Pons (tissue), 1 donor: ENCODE measurements around the gene RNF10.
"Not testable (repeated sequence)": the region's sequence is repeated elsewhere in the genome, so short reads cannot be mapped to it uniquely, and the experiment has no call there.

Source experiments
- DNase-seq: peaks from one replicate; pipeline ENCODE4 v3.0.0-alpha.2; 2016; ENCODE audit warnings: low spot score

The RNF10 gene

DNA sequence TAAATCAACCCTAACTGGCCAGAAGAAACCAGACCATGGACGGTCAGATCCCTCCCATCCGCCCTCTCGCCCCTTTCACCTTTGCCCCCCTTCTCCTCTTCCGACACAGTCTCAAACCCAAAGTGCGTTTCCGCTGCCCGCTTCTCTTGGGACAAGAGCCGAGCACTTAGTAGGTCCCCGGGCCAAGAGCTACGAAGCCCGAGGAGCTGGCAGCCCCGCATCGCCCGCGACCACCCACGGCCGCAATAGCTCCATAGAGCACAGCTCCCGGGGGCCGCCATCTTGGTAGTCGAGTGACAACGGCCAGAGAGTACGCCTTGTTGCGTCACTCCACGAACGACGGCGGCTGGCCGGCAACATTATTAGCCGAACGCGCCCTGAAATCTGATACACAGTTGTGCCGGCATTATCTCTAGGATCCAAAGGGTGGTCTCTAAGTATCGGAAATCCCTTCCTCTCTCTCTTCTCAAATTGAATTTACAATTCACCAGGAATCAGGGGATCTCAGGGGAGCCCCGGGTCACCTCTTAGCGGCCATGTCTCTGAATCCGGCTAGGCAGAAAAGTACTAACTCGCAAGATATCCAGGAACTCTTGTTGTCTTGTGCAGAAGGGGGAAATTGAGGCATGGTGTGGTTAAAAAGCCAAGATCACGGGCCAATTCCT is 5.2 kb upstream of the RNF10 start, which contains the start of gene COQ5:
Gene COQ5, minus strand, starts transcription at position 298 of the 665 bp plus-strand sequence. Its CDS starts 17 bp downstream, at position 281.
- peak; percentile 89 for DNase-seq

DNA sequence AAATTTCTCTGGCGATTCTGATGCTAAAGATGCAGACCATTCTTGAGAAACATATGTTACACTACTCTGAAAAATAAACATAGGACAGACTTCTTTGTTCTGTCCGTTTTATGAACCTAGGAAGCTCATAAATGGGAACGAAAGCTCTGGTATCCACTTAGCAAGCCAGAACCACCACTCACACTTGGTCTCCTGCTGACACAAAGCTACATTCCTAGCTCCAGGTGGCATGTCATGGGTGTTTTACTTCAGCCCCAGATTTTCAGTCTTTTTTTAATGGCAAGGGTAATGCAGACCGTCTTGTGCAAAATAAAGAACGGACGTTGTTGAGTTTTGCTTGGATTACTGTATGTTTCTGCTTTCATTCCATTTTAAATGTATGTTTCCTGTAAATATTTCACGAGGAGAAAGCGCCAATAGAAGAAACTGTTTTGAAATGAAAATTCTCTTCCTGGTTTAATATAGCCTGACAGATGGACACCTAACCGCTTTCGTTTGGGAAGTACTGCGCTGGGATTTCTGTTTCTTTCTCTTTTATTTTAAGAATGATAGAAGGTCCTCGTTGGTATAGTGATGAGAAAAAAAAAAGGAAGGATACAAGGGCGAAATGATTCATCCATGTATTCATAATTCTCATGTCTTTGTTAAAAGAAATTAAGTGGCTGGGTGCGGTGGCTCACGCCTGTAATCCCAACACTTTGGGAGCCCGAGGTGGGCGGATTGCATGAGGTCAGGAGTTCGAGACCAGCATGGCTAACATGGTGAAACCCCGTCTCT is 4.3 kb upstream of the RNF10 start:
- DNase-seq, result peak; percentile 60

DNA sequence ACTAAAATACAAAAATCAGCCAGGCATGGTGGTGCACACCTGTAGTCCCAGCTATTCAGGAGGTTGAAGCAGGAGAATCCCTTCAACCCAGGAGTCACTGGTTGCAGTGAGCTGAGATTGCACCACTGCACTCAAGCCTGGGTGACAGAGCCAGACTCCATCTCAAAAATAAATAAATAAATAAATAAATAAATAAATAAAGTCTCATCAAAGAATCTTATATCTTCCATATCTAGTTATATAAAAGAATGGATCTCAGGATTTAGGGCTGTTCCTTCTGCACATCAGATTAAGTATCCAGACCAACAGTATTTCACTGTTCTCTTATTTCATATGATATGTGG is 3.8 kb upstream of the RNF10 start:
- not testable (repeated sequence) for DNase-seq

DNA sequence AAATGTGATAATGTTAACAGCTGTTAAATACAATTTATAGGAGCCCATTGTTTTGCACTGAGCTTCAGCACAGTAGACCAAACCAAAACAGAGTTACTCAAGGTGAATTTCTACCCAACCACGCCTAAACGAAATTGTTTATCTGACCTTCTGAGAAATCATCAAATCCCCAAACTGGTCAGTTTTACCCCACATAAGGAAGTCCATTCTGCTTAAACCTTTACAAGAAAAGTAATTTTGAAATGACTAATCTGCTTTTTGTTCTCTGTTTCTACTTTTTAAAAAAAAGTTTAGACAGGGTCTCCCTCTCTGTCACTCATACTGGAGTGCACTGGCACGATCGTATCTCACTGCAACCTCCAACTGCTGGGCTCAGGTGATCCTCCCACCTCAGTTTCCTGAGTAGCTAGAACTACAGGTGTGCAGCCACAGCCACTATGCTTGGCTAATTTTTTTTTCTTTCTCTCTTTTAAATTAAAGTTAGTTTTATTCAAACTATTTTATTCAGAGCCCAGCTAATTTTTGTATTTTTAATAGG is 1.4 kb upstream of the RNF10 start:
- no peak for DNase-seq

DNA sequence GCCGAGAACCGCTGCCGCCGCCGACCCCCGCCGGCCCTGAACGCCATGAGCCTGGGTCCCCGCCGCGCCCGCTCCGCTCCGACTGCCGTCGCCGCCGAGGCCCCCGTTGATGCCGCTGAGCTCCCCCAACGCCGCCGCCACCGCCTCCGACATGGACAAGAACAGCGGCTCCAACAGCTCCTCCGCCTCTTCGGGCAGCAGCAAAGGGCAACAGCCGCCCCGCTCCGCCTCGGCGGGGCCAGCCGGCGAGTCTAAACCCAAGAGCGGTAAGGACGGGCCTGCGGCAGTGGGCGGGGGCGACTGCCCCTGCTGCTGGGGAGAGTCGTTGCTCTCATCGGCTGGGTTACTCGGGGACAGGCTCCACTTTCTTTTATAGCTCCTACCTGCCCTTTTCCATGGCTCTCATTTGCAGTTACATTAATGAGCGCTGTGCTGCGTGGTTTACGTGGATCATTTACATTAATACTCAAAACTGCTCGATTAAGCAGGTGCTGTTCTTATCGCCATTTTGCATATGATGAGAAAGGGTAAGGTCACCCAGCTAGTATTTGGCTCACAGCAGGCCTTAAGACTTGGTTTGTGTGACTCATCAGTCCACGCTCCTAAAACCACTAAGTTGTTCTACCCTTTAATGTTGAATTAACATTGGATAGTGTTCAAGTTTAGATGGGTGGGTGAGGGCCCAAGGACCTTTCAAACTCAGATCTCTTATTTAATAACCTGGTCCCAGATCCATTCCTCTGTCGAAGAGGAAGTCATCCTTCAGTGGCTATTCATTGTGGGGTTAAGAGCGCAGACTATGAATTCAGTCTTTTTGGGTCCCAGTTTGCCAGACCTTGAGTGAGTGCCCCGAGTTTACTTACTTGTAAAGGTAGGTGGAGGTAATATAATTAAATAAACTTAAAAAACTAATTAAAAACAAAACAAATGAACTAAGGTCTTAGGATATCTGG is 823 bp downstream of the RNF10 start:
- no peak for DNase-seq

DNA sequence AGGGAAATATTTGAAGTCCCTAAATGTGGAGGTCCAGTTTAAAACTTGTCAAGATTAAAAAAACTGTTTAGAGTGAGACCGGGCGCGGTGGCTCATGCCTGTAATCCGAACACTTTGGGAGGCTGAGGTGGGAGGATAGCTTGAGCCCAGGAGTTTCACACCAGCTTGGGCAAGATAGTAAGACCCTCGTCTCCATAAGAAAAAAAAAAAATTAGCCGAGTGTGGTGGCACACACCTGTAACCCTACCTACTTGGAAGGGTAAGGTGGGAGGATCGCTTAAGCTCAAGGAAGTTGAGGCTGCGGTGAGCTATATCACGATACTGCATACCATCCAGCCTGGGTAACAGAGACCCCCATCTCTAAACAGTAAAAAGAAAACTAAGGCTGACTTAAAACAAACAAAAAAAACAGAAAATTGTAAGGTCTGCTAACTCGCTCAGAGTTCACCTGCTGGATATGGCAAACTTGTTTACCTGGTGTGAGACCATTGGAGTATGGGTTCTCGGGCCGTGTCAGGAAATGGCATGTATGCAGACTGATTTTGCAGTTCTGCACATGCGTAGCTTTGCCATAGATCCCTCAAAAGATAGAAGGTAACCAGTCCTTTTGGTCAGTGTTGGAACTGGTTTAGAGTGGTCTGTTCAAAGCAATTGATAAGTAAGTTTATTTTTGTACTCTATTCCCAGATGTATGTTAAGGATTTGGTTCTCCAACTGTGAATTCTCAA is 2.1 kb downstream of the RNF10 start:
- no peak for DNase-seq

DNA sequence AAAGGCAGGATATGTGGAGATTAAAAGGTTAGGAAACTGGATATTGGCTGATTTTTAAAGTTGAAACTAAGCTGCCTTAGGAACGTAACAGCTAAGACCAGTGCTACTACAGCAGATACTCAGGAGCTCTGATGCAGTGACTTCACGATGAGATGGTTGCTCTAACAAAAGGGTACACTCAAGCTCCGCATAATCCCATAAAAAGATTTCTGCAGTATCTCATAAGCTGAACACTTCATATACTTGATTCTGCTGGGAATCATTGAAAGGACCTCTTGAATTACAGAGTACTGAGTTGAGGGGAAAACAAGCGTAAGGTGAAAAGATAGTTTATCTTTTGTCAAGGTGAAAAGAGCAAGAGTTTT is 3.7 kb downstream of the RNF10 start:
- DNase-seq, result no peak

DNA sequence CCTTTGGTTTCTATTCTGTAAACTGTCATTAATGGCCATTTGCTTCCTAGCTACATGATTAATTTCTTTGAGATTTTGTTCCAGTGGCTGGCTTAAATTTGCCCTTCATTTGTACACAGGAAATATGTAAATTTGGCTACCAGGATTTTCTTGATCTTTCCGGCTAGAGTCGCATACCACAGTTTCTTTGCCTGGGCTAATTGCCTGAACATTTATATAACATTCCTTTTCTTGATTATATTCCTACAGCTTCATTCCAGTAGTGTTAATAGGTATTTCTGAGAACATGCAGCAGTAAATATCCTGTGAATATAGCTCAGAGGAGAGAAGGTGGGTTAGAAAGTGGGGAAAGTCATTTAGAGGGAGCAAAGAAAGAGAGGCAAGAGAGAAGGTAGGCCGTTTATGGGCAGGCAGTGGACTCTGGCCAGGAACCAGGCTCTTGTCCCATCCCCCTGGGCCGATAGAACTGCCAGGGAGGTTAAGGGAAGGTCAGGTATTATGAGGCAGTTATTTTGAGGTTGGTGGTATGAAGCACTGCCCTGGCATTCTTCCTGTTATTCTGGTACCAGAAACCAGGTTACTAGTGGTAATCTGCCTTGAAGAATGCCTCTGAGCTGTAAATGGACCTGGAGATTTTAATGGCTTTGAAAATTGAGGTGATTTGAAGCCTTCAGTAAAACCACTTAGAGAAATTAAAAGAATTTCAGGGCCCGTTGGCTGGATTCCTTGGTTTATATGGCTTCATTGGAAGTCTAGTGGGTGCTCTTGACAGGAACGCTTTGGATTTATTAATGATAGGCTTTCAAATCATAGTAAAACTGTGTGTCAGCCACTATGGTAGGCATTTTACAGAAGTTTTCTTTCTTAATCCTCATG is 4.4 kb downstream of the RNF10 start:
- no peak for DNase-seq

DNA sequence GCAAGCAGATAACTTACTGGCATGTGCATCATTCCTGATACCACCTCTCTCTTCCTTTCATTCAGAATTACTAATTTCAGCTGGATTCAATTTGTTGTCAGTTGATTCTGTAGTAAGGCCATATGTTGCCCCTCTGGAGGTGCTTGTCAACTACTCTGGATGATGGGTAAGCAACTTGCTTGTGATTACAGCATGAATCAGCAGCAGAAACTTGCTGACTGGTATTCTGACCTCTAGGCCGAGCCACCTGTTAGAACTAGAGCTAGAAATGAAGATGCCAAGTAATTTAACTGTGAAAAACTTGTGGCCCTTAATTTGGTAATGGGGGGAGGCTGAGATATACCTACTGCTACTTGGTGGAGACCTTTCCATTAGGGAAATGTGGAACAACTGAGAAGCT is 5.1 kb downstream of the RNF10 start:
- no peak for DNase-seq

DNA sequence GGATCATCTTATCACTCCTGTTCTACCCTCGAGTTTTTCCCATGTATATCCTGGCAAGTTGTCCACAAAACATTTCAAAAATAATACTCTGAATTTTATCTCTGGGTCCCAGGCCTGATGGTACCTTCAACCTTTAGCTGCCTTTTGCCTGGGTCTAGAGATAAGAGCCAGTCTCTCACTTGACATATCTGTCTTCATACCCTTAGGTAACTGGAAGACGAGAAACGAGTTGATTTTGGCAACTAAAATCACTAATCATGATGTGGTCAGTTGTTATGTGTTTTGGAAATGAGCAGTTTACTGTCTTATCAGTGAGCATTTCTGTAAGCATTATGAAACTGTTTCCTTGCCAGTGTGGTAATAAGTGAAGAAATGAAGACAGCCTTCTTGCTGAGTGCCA is 6.3 kb downstream of the RNF10 start:
- DNase-seq, result no peak

DNA sequence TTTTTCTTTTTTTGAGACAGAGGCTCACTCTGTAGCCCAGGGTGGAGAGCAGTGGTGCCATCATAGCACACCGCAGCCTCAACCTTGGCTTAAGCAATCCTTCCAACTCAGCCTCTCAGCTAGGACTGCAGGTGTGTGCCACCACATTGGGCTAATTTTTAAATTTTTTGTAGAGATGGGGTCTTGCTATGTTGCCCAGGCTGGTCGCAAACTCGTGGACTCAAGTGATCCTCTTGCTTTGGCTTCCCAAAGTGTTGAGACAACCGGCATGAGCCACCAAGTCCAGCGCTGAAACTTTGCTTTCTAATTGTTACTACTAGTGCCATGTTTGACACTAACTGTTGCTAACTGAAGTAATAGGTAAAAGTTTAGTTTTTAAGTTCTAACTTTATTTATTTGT is 8.0 kb downstream of the RNF10 start:
- DNase-seq, result no peak

DNA sequence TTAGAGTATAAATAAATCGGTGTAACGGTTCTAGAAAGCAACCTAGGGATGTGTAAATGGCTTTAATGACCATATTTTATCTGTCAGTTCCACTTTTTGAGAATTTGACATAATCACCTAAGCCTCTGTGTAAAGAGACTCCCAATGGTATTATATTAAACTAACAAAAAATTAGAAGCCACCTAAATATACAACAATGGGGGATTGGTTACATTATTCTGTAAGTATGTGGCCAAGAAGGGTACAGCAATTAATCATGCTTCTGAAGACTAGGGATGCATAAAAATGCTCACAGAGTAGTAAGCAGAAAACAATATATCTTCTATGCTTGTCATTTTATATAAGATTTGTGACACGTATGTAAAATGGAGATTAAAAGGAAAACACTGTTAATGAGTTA is 10.5 kb downstream of the RNF10 start:
- no peak for DNase-seq

DNA sequence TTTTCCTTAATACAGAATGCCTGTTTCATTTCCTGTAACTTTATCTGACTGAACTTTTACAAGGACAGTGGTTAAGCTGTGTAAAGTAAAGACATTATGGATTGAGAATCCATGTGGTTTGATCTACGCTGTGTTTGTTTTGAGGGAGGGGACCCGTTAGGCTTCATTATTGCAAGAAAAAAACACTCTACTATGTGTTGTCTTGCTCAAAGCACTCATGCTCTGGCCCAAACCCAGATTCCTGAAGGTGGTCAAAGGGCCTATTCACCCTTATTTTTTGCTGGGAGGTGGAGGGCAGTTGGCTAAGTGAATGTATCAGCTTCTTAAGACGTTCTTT is 11.9 kb downstream of the RNF10 start:
- DNase-seq, result no peak

DNA sequence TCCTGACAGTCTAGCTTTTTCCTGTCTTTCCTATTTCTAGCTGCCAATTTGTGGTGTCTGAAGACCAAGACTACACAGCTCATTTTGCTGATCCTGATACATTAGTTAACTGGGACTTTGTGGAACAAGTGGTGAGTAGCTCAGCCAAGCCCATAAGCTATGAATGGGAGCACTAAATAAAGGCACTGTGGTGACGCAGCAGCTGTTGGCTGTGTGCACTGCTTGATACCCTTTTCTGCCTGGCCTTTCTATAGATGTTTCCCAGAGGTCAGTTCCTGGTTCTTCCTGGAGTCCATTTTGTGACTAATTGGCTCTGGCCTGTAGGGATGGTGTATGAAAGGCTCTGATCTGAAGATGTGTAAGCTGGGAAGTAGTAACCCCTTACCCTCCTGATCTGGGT is 20.5 kb downstream of the RNF10 start:
- DNase-seq, result peak; percentile 71

DNA sequence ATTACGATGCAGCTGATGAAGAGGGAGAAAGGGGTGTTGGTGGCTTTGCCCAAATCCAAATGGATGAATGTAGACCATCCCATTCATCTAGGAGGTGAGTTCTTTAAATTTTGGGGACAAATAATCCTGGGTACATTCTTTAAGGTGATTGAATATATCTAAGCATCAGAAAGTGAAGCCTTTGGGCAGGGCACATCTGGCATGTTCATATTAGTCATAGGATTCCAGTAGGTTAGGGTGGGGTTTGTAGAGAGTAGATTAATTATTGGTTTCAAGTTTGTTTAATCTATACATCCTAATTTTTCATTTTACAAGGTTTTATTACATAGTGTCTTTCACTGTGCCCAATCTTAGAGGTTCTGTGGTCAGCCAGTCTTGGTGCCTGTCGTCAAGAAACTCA is 23.4 kb downstream of the RNF10 start:
- DNase-seq, result no peak

DNA sequence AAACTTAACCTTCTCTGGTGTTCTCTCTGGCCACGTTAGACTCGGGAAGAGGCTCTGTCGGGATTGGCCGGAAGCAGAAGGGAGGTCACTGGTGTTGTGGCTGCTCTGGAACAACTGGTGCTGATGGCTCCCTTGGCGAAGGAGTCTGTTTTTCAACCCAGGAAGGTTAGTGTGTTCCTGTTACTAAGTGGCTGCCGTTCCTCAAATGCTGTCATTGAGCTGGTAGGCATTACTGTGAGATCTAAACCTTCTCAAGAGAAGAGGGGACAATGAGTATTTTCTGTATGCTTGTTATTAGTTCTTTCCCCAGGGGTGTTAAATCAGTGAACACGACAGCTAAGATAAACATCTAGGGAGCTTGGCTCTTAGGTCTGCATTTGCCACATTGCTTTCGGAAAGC is 28.8 kb downstream of the RNF10 start:
- no peak for DNase-seq

DNA sequence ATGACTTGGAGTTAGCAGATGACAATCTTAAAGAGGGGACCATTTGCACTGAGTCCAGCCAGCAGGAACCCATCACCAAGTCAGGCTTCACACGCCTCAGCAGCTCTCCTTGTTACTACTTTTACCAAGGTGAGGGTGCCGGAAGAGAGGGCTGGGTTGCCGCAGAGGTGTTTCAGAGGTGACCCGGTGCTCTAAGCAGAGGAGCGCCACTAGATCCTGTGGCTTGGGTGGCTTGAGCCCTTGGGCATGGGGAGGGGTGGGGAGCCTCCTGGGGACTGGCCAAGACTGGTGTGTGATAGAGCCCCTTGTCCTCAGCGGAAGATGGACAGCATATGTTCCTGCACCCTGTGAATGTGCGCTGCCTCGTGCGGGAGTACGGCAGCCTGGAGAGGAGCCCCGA is 29.3 kb downstream of the RNF10 start:
- DNase-seq, result no peak

DNA sequence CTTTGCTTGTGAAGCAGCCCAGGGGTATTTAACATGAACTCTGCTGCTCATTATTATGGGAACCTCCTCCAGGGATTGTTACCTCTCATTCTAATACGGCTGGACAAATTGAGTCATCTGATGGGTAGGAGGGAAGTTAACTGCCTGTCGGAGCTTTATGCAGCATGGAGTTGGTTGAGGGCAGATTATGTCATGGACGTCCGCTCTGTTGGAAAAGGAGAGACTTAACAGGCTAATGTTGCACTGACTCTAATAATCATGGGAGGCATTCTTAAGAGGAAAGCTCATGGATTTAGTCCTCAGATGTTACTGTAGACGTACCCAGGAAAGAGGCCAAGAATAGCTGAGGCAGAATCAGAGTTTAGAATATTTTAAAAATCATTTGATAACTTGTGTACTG is 37.1 kb downstream of the RNF10 start:
- no peak for DNase-seq

DNA sequence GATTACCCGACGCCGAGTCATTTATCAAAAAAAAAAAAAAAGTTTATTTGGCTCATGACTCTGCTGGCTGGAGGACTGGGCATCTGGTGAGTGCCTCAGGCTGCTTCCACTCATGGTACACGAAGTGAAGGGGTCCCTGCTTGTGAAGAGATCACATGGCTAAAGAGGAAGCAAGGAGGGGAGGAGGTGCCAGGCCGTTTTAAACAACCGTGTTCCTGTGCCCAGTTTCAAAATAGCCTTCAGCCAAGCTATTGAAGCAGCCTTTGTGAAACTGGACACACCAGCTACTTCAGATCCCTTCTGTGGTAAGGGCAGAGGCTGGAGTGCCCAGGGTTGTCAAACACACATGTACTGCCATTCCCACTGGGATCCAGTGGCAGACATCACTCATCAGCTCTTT is 39.4 kb downstream of the RNF10 start:
- no peak for DNase-seq

DNA sequence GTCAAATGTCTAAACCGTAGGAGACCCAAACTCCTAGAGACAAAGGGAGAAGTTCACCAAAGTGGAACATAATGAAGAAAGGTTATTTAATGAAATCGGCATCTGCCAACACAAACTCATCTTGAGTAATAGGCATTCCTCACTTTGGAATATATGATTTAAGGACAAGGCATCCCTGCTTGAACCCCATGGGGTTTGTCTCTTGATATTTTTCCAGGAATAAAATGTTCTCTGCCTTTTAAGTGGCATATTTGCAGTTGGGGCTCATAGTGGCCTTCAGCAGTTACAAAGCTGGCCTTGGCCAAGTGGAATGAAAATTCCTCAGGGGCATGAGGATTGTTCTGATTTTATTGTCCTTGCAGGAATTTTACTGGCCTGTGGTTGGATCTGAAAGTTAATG is 40.0 kb downstream of the RNF10 start:
- no peak for DNase-seq

DNA sequence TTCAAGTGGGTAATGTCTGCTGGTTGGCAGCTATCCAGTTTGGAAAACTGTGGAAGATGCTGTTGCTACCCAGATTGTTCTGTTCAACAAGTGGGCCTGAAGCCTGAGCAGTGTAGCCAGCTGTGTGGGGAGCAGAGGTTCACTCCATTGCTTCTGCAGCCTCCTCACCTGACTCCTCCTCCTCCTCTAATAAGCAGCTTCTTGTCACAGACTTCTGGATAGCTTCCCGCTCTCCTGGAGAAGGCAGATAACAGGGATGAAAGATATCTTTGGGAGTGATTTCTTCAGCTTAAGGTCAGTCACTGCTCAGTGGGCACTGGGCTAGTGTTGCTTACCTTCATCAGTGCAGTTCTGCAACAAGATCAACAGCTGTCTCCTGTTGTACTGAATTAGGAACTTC is 45.0 kb downstream of the RNF10 start:
- DNase-seq, result no peak
